HG02852 (cell line): ENCODE data around the gene TRAPPC12.

Experiments
- ATAC-seq: cut with Tn5 transposase; IDR thresholded peaks from one replicate; pipeline ENCODE4 v1.9.1; 2021; ENCODE audit warnings: mild to moderate bottlenecking, moderate library complexity; ENCODE audit not compliant: unreplicated experiment

Gene TRAPPC12

GRCh38 chr2:3405876-3406275 lies 26.4 kb downstream of the TRAPPC12 start:
- ATAC-seq: no peak

GRCh38 chr2:3406501-3406900 lies 27.0 kb downstream of the TRAPPC12 start:
- no peak for ATAC-seq

DNA sequence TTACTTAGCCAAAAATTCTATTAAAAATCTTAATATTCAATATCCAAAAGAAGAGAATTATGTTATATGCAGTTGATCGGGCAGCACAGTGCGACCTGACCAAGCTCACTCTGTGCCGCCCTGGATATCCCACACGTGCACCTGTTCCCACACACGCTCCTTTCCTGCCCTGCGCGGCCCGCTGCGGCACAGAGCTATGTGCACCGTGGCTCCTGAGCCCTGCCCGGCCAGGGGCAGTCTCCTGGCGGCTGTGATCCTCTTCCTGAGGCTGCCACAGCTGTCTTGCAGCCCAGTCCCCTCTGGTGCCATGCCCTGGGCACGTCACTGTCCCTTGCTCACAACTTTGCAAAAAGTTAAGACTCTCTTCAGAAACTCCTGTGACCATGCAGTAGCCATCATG lies 29.3 kb downstream of the TRAPPC12 start:
- no peak for ATAC-seq

DNA sequence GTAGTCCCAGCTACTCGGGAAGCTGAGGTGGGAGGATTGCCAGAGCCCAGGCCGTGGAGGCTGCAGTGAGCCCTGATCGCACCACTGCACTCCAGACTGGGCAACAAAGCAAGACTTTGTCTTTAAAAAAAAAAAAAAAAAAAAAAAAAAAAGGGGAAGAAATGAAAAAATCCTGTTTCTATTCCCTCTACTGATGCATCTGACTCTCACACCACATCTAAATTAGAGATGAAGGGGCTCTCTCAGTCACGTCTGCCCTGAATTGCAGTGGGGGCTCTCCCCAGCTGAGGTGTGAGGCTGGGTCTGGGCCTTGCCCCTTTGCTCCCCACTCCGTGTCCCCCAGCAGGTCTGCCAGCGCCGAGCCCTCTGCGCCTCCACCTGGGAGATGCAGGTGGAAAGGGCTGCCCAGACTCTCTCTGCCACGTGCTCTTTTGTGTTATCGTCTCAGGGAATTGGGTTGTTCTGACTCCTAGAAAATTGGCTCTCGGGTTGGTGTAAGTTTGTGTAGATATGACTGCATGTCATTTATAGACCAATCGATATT lies 30.2 kb downstream of the TRAPPC12 start:
- ATAC-seq: no peak

DNA sequence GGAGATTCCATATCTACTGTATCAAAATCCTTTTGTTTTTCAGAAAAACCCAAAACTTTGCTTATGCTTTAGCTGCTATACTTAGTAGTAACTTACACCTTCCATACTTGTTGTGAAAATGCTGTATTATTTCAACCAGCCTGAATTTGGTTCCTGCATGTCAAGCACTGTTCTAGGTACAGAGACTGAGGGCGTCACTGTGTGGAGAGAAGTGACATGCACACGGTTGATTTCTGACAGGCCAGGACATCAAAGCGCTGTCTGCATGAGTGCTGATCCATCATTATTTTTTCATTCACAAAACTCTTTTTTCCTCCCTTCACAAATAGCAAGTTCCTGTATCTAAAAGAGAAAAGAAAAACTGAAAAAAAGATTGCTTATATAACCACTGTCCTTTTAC lies 31.6 kb downstream of the TRAPPC12 start:
- no peak for ATAC-seq

GRCh38 chr2:3413697-3414096 lies 34.2 kb downstream of the TRAPPC12 start:
- no peak for ATAC-seq

GRCh38 chr2:3414133-3414860 lies 34.8 kb downstream of the TRAPPC12 start:
- ATAC-seq: no peak

- ATAC-seq: no peak
Measured at GRCh38 chr2:3418766-3419404, 39.4 kb downstream of the TRAPPC12 start.

DNA sequence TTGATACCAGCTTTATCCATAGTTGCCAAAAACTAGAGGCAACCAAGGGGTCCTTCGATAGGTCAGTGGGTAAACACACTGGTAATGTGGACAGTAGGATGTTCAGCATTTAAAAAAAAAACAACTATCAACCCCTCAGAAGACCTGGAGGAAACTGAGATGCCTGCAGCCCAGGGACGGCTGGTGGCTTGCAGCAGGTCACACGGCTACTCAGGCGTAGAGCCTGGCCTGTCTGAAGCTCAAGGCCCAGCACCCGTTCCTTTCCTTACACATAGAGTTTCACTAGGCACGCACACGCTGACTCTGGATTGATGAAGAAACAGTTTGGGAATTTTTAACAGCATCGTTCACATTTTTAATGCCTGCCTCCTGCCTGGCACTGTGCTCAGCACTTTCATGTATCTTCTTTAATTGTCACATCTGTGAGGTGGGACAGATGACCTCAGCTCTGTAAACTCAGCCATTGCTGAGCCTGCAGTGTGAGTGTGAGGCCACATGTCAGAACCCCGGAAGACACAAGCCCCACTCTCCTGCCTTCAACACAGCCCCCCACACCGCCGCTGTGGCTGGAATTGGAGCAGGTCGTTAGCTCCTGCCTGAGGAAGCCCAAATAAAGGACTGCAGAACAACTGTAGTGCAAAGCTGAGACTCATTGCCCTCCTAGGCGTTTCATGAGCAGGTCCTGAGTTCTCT lies 40.7 kb downstream of the TRAPPC12 start:
- ATAC-seq: no peak

DNA sequence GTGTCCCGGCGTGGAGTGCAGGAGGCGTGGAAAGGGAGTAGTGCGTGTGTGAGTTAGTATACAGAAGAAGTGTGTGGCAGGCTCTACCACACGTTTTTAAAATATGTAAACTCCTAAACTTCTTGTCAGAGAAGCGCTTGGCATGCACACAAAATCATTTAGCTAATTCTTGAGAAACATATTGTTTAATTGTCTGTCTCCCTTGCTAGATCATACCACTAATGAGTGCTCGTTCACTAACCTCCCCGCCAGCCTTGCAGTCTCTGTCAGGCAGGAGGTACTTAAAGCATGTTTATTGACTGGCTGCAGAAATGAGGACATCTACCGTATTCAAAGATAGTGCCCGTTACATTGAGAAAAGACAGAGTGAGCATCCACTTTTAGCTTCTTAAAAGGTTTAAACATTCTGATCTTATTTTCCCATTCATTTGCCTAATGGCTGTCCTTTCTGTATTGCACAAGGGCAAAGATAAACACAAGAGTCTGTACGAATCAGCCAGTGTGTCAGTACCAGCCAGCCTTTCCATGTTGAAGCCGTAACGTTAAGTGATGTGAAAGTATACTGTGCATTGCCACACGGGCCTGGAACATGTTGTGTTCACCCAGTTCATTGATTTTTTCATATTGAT lies 41.4 kb downstream of the TRAPPC12 start:
- ATAC-seq: no peak

DNA sequence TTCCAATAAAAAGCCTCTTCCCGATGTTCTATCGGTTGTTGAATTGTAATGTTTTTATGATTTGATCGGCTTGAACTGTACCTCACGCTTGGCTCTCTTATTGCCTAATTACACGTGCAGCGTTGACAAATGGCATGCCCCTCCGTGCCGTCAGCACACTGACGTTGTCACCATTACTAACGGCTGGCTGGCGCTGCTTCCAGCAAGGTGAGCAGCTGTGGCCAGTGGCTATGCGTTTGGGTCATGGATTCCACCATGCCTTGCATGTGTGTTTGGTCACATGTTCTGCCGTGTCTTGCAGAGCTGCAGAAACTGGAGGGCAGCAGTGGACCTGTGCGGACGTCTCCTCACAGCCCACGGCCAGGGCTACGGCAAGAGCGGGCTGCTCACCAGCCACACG lies 42.1 kb downstream of the TRAPPC12 start:
- ATAC-seq: no peak

GRCh38 chr2:3422161-3422779 lies 42.8 kb downstream of the TRAPPC12 start:
- ATAC-seq: peak; percentile 54

DNA sequence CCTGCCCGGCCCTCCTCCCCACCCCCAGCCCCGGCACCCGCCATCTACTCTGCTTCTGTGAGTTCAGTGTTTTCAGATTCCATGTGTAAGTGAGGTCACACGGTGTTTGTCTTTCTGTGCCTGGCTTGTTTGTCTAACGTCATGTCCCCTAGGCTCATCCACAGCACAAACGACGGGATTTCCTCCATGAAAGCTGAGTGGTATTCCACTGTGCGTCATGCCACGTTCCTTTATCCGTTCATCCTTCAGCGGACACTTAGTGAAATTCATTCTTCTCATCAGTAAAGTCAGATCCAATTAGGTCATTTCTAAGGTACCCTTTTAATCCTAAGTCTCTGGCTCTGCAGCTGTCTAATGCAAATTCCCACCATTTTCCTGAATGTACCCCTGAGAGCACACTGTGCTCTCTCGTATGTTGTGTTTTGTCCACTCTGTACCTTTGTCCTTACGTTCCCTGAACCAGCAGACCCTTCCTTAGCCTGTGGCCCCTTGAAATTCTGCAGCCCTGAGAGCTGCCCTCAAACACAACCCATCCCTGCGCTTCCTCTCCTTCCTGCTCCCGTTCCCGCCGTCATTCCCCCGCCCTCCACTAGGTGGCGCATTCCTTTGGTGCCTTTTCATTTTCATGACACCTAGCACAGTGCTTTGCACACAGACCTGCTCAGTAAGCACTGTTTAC lies 44.1 kb downstream of the TRAPPC12 start:
- no peak for ATAC-seq

GRCh38 chr2:3424171-3424795 lies 44.8 kb downstream of the TRAPPC12 start:
- no peak for ATAC-seq

DNA sequence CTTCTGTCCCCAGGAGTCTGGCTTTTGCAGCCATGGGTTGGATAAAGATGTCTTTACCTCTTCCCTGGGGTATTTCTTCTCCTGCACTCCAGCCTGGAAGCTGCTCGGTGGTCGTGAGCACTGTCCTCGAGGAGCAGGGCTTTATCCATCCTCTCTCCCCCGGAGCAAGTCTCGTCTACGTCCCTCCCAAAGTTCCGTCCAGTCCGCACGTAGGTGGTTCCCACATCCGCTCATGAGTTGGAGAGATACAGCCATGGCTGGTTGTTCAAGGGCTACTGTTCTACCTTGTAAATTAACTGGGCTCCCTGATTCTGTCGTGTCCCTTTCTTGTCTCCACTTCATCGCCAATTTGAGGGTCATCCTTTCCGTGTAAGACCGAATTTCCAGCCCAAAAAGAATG lies 47.1 kb downstream of the TRAPPC12 start:
- ATAC-seq: no peak

DNA sequence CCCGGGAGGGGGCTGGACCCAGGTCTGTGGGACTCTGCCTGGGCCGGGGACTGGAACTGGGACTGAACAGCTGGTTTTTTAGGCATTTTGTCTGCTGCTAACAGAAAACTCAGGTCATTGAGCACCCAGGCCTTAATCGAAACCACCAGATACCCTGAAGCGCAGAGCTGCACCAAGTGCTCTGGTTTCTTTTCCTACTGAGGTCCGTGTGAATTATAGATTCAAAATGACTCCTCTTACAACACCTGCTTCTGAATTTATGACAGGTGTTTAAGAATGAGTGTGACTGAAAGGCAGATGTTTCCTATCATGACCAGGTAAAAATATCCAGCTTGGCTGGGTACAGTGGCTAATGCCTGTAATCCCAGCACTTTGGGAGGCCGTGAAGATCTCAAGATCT lies 47.8 kb downstream of the TRAPPC12 start:
- peak; percentile 85 for ATAC-seq

DNA sequence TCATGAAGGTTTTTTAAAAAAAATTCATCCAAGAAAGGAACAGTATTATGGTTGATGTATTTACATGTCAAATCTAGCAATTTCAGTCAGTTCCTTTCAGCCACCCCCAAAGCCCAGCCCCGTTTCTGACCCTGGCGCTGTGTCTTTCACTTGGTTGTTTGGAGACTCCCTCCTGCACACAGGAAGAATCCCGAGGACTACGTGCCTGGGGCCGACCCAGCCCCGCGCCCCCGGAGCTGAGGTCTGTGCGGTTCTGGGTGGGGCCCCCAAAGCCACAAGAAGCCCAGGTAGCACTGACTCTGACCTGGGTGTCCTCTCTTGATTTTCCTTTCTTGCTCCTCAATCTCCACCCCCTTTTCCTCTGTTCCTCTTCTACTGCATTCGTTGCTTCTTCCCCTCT lies 49.1 kb downstream of the TRAPPC12 start:
- ATAC-seq: no peak

GRCh38 chr2:3429066-3429610 lies 49.6 kb downstream of the TRAPPC12 start:
- no peak for ATAC-seq

- no peak for ATAC-seq
Measured at GRCh38 chr2:3430172-3430571, 50.7 kb downstream of the TRAPPC12 start.
